Trophoblast cell (in vitro differentiated cells and primary cell): Measurements from ENCODE around the gene CLTB.

Experiments used
- DNase-seq, 2 donors: peaks; one replicate each; pipeline ENCODE4 v3.0.0-alpha.2; 2016
- H2AFZ ChIP-seq: 2 replicates; pipeline ENCODE4 v1.6.1; 2013; ENCODE audit warnings: low read length, moderate library complexity, mild to moderate bottlenecking; ENCODE audit not compliant: insufficient read depth, poor library complexity
- H2AK5ac ChIP-seq: 2 replicates; pipeline ENCODE4 v1.6.1; 2013; ENCODE audit warnings: mild to moderate bottlenecking, low read length
- H2BK120ac ChIP-seq: 2 replicates; pipeline ENCODE4 v1.6.1; 2013; ENCODE audit warnings: low read length, mild to moderate bottlenecking, moderate library complexity; ENCODE audit not compliant: insufficient read depth, poor library complexity
- H2BK12ac ChIP-seq: 2 replicates; pipeline ENCODE4 v1.6.1; 2013; ENCODE audit warnings: mild to moderate bottlenecking, low read length, moderate library complexity
- H2BK5ac ChIP-seq: 2 replicates; pipeline ENCODE4 v1.6.1; 2013; ENCODE audit warnings: low read length, low read depth, moderate library complexity, mild to moderate bottlenecking; ENCODE audit not compliant: poor library complexity
- H3K14ac ChIP-seq: 2 replicates; pipeline ENCODE4 v1.6.1; 2013; ENCODE audit warnings: mild to moderate bottlenecking, low read length
- H3K18ac ChIP-seq: 2 replicates; pipeline ENCODE4 v1.6.1; 2013; ENCODE audit warnings: mild to moderate bottlenecking, low read length
- H3K23ac ChIP-seq: 2 replicates; pipeline ENCODE4 v1.6.1; 2013; ENCODE audit warnings: low read length
- H3K27ac ChIP-seq: 2 replicates; pipeline ENCODE4 v1.5.1; 2013; ENCODE audit warnings: low read depth, mild to moderate bottlenecking, inconsistent platforms, low read length, moderate library complexity
- H3K27me3 ChIP-seq: 2 replicates; pipeline ENCODE4 v1.6.1; 2013; ENCODE audit warnings: inconsistent platforms, mild to moderate bottlenecking, low read length, moderate library complexity; ENCODE audit not compliant: insufficient read depth
- H3K36me3 ChIP-seq, 2 experiments: 1 replicate in 1 of 2; 2 replicates in 1 of 2; pipeline ENCODE4 v1.6.1; 2013; ENCODE audit warnings: low read length in 2 of 2, mild to moderate bottlenecking in 2 of 2, moderate library complexity in 1 of 2; ENCODE audit not compliant: insufficient read depth in 2 of 2, control insufficient read depth in 1 of 2
- H3K4ac ChIP-seq: 2 replicates; pipeline ENCODE4 v1.6.1; 2013; ENCODE audit warnings: low read depth, mild to moderate bottlenecking, low read length, moderate library complexity
- H3K4me1 ChIP-seq, 2 experiments: 1 replicate in 1 of 2; 2 replicates in 1 of 2; pipeline ENCODE4 v1.6.1; 2013; ENCODE audit warnings: low read length in 2 of 2, mild to moderate bottlenecking in 2 of 2, moderate library complexity in 1 of 2; ENCODE audit not compliant: insufficient read depth in 2 of 2, control insufficient read depth in 1 of 2
- H3K4me2 ChIP-seq: 2 replicates; pipeline ENCODE4 v1.6.1; 2013; ENCODE audit warnings: inconsistent platforms, mild to moderate bottlenecking, low read length, moderate library complexity
- H3K4me3 ChIP-seq: 2 replicates; pipeline ENCODE4 v1.5.1; 2013; ENCODE audit warnings: mild to moderate bottlenecking, low read depth, low read length, inconsistent platforms
- H3K79me1 ChIP-seq: one replicate; pipeline ENCODE4 v1.6.1; 2013; ENCODE audit warnings: low read length
- H3K79me2 ChIP-seq: 2 replicates; pipeline ENCODE4 v1.6.1; 2013; ENCODE audit warnings: low read length, mild to moderate bottlenecking; ENCODE audit not compliant: control insufficient read depth, insufficient read depth, poor library complexity
- H3K9ac ChIP-seq: 2 replicates; pipeline ENCODE4 v1.6.1; 2013; ENCODE audit warnings: mild to moderate bottlenecking, low read length
- H3K9me3 ChIP-seq: 2 replicates; pipeline ENCODE4 v1.6.1; 2013; ENCODE audit warnings: low read depth, mild to moderate bottlenecking, control low read depth, inconsistent platforms, low read length; ENCODE audit not compliant: insufficient read depth
- H4K12ac ChIP-seq: 2 replicates; pipeline ENCODE4 v1.6.1; 2013; ENCODE audit warnings: low read depth, mild to moderate bottlenecking, low read length, moderate library complexity
- H4K8ac ChIP-seq: 2 replicates; pipeline ENCODE4 v1.6.1; 2013; ENCODE audit warnings: low read depth, mild to moderate bottlenecking, low read length, moderate library complexity
- H4K91ac ChIP-seq: one replicate; pipeline ENCODE4 v1.6.1; 2013; ENCODE audit warnings: low read depth, mild to moderate bottlenecking, low read length, moderate library complexity
- WGBS: extraction: QIAGEN DNeasy Blood & Tissue Kit; methylation state at CpG from one replicate; pipeline ENCODE4 v1.1.7; 2013; ENCODE audit warnings: missing lambda C conversion rate; ENCODE audit not compliant: insufficient read length, insufficient coverage; ENCODE audit errors: extremely low coverage; 5-methylcytosine and 5-hydroxymethylcytosine counted together

CLTB gene

DNA sequence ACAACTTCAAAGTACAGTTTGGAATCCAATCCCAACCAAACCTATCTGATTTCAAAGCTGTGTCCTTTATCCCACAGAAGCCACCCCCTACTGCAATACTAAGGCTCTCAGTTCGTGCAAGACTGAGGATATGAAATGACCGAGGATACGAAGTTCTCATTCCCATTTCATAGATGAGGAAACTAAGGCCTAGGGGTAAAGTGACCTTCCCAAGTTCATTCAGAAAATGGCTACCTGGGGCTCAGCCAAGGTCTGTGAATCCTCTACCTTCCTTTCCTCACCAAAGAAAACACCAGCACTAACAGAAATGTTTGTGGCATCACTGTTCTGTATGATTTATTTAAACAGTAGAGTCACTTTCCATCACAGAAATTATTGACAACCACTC, 60.2 kb downstream of the CLTB start:
- no peak overlapping the region for H2BK120ac ChIP-seq
- no peak overlapping the region for H3K4me3 ChIP-seq
- H3K4ac ChIP-seq, result no peak overlapping the region
- H3K27ac ChIP-seq, result no peak overlapping the region
- no peak overlapping the region for H3K18ac ChIP-seq
- H4K91ac ChIP-seq, result no peak overlapping the region
- H2BK12ac ChIP-seq, result no peak overlapping the region
- no peak overlapping the region for H2BK5ac ChIP-seq
- H3K79me1 ChIP-seq, result peaks cover 3% of the 10 kb centered on the region
- H3K14ac ChIP-seq, result no peak overlapping the region
- no peak overlapping the region for H3K4me2 ChIP-seq
- H3K9me3 ChIP-seq, result peaks cover 2% of the 10 kb centered on the region
- peaks cover 0 to 3% of the 10 kb centered on the region in 2 experiments for H3K4me1 ChIP-seq
- no peak overlapping the region for H4K12ac ChIP-seq
- no peak overlapping the region for H2AFZ ChIP-seq
- no peak overlapping the region for H3K23ac ChIP-seq
- no peak overlapping the region for H3K9ac ChIP-seq
- H4K8ac ChIP-seq, result no peak overlapping the region
- H3K27me3 ChIP-seq, result no peaks in the 10 kb centered on the region
- H2AK5ac ChIP-seq, result no peak overlapping the region
- WGBS, result no CpG with 5 or more reads among the region's 3 CpGs
- peaks cover 4% of the 10 kb centered on the region for H3K79me2 ChIP-seq
- DNase-seq, result no peak
- peaks cover 27 to 38% of the 10 kb centered on the region in 2 experiments for H3K36me3 ChIP-seq

DNA sequence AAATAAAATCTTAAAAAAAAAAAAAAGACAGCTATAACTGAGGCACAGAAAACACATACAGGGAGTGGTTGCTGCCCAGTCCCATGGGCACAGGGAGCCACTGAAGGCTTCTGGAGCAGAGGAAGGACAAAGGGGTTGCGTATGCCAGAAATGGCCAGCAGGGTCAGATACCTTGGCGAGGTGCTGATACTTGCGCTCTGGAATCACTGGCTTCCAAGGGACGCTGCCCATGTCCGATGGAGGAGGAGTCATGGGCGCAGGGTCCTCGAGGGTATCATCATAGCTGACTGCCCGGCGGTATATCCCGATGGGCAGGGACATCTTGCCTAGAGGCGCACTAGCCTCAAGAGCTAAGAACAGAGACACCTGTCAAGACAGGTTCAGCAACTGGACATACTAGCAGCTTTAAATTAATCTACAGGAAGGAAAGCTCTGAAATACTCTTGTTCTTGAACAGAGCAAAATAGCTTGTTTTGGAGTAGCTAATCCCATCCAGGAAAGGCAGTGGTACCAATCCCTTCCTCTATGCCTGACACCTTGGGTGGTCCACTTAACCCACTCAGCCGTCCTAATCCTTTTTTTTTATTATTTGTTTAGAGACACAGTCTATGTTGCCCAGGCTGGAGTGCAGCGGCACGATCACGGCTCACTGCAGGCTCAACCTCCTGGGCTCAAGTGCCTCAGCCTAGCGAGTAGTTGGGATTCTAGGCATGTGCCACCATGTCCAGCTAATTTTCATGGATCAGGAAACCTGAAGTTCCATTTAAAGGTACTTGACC, 60.8 kb downstream of the CLTB start:
- H3K23ac ChIP-seq, result no peak overlapping the region
- peaks cover 2% of the 10 kb centered on the region for H3K9me3 ChIP-seq
- no peak for DNase-seq
- peak overlapping the region; percentile 6 for H3K18ac ChIP-seq
- no peaks in the 10 kb centered on the region for H3K79me1 ChIP-seq
- no peak overlapping the region for H4K91ac ChIP-seq
- no peak overlapping the region for H2BK5ac ChIP-seq
- H3K4ac ChIP-seq, result no peak overlapping the region
- H3K27ac ChIP-seq, result no peak overlapping the region
- H3K14ac ChIP-seq, result no peak overlapping the region
- peaks cover 28 to 42% of the 10 kb centered on the region in 2 experiments for H3K36me3 ChIP-seq
- H3K4me1 ChIP-seq, result peaks cover 0 to 3% of the 10 kb centered on the region in 2 experiments
- no peak overlapping the region for H4K12ac ChIP-seq
- WGBS, result no CpG with 5 or more reads among the region's 16 CpGs
- no peak overlapping the region for H4K8ac ChIP-seq
- H2BK120ac ChIP-seq, result no peak overlapping the region
- no peak overlapping the region for H3K4me3 ChIP-seq
- H3K4me2 ChIP-seq, result no peak overlapping the region
- no peaks in the 10 kb centered on the region for H3K27me3 ChIP-seq
- H2BK12ac ChIP-seq, result no peak overlapping the region
- no peak overlapping the region for H2AK5ac ChIP-seq
- H3K9ac ChIP-seq, result no peak overlapping the region
- no peak overlapping the region for H2AFZ ChIP-seq
- H3K79me2 ChIP-seq, result no peaks in the 10 kb centered on the region

DNA sequence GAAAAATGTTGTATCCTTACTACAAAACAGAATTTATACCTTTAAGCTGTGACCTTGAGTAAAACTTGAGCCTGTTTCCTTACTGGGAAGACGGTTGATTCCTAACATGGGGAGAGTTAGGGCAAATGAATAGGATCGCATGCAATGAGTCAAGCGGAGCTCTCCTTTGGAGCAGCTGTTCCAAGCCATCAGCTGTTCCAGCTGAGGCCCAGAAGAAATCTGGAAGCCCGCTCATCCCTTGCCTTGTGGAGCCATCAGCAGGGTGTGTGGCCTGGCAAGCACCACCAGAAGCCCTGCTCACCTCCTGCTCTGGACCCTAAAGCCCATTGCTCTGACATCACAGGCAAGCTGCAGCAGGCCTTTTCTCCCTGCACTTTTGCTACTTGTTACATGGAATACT, 62.8 kb downstream of the CLTB start:
- Histone ChIP-seq H2AK5ac (no peak overlapping the region), H4K91ac (no peak overlapping the region), H3K27me3 (no peaks in the 10 kb centered on the region), H3K9me3 (peaks cover 2% of the 10 kb centered on the region), H2BK12ac (no peak overlapping the region), H3K36me3 (peaks cover 36 to 59% of the 10 kb centered on the region in 2 experiments), H4K12ac (no peak overlapping the region), H3K4me3 (no peak overlapping the region), H3K4ac (no peak overlapping the region), H2BK120ac (no peak overlapping the region), H2AFZ (no peak overlapping the region), H3K14ac (no peak overlapping the region), H3K23ac (no peak overlapping the region), H3K27ac (no peak overlapping the region), H4K8ac (no peak overlapping the region), H2BK5ac (no peak overlapping the region), H3K4me1 (peaks cover 0 to 3% of the 10 kb centered on the region in 2 experiments), H3K18ac (no peak overlapping the region), H3K79me2 (no peaks in the 10 kb centered on the region), H3K9ac (no peak overlapping the region), H3K4me2 (no peak overlapping the region), H3K79me1 (no peaks in the 10 kb centered on the region)
- DNase-seq, result no peak
- WGBS, result no CpG with 5 or more reads among the region's 4 CpGs

DNA sequence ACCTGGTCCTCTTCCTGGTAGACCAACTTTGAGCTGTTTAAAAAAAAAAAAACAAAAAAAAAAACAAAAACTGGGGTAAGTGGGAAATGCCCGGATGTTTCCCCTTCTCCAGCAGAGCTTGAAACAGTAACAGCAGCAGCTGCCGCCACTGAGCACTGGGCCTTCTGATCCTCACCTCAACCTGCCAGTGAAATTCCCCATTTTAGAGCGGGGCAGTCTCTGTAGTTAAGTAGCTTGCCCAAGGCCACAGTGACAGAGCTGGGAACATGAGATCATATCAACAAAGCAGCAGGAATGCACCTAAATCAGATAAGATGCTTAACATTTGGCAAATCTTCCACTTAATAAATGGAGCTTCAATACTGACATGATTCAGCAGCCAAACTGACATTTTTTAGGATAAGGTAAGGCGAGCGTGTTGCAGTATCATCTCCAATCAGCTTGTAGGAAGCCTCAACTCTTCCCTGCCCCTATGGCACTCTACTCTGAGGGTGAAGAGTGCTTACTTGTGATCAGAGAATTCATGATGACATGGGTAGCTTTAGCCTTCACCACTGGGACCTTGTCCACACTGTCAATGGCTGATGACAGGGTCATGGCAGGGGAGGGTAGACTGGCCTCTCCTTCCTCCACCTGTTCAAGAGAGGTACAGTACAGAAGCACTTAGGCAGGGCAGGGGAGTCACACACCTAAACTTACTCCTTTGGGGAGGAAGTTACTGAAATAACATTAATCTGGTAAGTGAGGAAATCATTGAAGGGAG, 64.0 kb downstream of the CLTB start:
- Histone ChIP-seq H4K8ac (no peak overlapping the region), H2AFZ (no peak overlapping the region), H3K4ac (no peak overlapping the region), H4K91ac (no peak overlapping the region), H3K4me1 (peaks cover 0 to 3% of the 10 kb centered on the region in 2 experiments), H4K12ac (no peak overlapping the region), H3K14ac (no peak overlapping the region), H3K27me3 (no peaks in the 10 kb centered on the region), H3K36me3 (peaks cover 42 to 67% of the 10 kb centered on the region in 2 experiments), H2BK5ac (no peak overlapping the region), H3K9me3 (peaks cover 2% of the 10 kb centered on the region), H3K79me1 (no peaks in the 10 kb centered on the region), H2AK5ac (no peak overlapping the region), H3K9ac (no peak overlapping the region), H3K4me2 (no peak overlapping the region), H3K23ac (no peak overlapping the region), H3K18ac (no peak overlapping the region), H2BK12ac (no peak overlapping the region), H3K79me2 (no peaks in the 10 kb centered on the region), H3K27ac (no peak overlapping the region), H3K4me3 (no peak overlapping the region), H2BK120ac (no peak overlapping the region)
- peak; percentile 87 to 96 for DNase-seq
- WGBS, result no CpG with 5 or more reads among the region's 5 CpGs
